Measurements from ENCODE around the gene GLS2.

The GLS2 gene

DNA sequence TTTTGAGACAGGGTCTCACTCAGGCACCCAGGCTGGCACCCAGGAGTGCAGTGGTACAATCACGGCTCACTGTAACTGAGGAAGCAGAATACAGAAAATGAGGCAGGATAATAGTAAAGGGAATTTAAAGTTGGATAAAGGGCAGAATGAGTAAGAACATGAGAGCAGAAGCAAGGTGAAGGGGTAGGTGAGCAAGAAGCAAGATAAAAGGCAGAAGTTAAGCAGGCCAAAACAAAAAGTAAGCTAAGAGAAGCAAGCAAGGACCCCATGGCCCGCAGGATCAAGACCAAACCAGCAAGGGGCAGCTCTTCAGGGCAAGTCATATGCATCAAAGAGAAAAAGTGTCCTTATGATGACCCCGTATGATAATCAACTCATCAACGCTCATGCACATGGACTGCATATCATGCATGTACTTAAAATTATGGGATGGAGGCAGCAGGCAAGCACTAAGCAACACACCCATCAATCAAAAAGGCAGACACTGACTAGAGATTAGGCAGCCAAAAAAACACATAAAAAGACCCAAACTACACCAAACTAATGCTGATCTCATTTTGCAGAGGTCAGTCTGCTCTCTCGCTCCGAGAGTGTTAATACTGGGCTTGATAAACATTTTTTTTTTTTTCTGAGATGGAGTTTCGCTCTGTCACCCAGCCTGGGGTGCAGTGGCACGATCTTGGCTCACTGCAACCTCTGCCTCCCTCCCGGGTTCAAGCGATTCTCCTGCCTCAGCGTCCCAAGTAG is 50.4 kb downstream of the GLS2 start:
- DNase-seq = peak; percentile 26 to 34

DNA sequence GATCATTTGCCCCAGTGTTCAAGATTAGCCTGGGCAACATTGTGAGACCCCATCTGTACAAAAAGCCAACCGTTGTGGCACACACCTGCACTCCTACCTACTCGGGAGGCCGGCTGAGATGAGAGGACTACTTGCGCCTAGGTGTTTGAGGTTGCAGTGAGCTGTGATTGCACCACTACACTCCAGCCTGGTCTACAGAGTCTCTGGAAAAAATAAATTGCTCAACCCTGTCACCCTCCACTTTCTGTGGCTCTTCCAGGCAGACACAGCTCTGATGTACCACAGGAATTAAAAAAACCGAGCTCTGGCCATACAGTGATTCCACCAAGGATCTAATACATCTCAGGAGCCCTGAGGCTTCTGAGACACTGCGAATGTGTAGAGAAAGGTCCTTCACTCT is 53.1 kb downstream of the GLS2 start:
- DNase-seq = no peak

DNA sequence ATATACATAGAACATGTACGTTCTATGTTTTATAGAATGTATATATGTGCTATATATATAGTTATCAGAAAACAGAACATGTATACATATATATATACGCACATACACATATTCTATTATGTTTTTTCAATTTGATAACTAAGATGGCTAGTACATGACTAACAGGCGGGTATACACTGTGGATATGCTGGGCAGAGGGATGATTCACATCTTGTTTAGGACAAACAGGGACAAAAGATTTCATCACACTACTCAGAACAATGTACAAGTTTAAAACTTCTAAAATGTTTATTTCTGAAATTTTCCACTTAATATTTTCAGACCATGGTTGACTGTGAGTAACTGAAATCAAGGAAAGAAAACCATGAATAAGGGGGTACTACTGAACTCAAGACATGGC is 56.1 kb downstream of the GLS2 start:
- no peak for DNase-seq

DNA sequence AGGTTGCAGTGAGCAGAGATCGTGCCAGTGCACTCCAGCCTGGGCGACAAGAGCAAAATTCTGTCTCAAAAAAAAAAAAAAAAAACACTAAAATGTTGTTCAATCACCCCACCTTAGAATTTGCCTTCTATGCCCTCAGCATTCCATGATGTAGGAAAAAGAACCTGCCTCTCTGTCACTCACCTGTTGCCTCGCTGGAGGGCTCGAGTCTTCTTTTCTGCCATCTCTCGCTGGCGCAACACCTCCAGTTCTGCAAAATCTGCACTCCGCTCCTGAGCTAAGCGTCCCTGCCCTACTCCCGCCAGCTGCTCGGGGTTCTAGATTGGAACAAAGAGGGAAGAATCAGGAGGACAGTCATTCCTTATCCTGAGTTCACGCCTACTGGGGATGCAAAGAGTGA is 56.7 kb downstream of the GLS2 start:
- DNase-seq = no peak

DNA sequence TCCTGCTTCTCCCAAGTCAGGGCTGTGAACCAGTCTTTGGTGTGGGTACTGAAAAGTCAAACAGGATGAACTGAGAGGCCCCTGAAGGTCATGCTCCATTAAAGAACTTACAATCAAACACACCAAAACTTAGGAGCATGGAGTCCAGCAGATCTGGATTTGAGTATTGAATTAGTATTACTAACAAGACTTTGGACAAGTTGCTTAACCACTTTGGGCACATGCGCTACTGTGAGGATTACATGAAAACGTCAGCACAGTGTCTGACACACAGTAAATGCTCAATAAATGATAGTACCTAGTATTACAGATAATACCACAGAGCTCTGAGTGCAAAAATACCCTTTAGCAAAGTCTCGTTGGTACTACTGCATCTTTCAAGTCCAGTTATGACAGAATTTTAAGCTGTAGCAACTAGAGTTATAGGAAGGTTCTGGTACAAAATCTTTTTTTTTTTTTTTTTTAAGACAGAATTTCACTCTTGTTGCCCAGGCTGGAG is 62.0 kb downstream of the GLS2 start:
- DNase-seq = no peak

DNA sequence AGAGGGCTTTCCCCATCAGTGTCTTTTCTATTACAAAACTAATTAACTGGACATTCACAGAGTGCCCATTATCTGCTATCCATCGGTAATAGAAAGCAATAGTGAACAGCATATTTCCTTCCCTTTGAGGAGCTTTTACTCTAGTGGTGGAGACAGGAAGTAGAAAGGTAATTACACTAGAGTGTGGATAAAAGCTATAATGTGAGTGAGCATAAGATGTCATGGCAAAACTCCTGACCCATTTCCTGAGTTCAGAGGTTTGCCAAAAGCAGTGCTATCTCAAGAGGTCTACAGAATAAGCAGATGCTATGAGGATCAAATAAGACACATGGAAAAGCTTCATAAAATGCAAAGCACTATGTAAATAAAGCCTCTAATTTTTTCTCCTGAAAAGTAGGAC is 62.8 kb downstream of the GLS2 start:
- DNase-seq = peak in 1 of 2 experiments; percentile 47
